ENCODE measurements around the gene KLHL21.
"Not testable (repeated sequence)": the region's sequence is repeated elsewhere in the genome, so short reads cannot be mapped to it uniquely, and the experiment has no call there.

The KLHL21 gene

DNA sequence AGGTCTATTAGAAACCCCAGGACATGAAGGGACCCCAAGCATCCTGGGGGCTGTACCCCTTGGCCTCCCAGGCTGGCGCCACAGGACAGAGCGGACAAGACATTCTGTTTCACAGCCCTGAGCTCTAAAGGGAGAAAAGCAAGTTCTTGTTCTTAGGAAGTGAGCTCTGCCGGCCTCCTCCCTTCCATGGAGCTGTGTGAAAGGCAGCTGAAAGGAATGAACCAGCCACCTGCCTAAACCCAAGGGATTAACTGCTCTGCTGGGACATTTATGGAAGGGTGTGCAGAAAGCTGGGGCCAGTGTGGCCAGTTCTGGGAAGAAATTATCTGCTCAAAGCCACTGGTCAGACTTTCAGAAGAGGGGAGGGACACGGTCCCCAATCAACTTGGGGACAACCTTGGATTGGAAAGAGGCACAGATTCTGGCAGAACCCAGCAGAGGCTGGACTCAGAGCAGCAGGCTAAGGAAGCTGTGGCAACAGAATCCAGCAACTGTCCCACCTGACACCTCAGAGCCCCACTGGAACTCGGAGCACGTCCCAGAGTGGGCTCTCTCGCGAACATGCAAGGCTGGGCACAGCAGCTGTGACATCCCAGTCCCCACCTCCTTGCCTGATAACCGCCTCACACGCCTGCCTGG lies 2.1 kb downstream of the KLHL21 start:
- H3K4me3 ChIP-seq = peak overlapping the region; percentile 77
- H3K4me2 ChIP-seq = peak overlapping the region; percentile 91
- H3K27me3 ChIP-seq = no peaks in the 10 kb centered on the region
- peaks cover 39% of the 10 kb centered on the region for H3K36me3 ChIP-seq
- H3K27ac ChIP-seq = peak overlapping the region; percentile 82
- peak overlapping the region; percentile 84 for H3K9ac ChIP-seq
- H3K4me1 ChIP-seq = peaks cover 43% of the 10 kb centered on the region
- no peaks in the 10 kb centered on the region for H3K9me3 ChIP-seq
- H4K20me1 ChIP-seq = peaks cover 67% of the 10 kb centered on the region
- no peak for TF ChIP-seq Cebpa-rat (IDR thresholded peaks at IDR 0.05)

DNA sequence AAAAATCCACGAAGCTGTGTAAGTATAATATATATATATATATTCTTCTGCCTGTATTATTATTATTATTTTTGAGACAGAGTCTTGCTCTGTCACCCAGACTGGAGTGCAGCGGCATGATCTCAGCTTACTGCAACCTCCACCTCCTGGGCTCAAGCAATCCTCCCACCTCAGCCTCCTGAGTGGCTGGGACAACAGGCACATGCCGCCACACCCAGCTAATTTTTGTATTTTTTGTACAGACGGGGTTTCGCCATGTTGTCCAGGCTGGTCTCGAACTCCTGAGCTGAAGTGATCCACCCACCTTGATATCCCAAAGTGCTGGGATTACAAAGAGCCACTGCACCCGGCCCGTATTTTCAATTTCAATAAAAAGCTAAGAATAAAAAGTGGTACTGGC lies 2.7 kb downstream of the KLHL21 start:
- peaks cover 43% of the 10 kb centered on the region for H3K4me1 ChIP-seq
- H3K36me3 ChIP-seq = peaks cover 44% of the 10 kb centered on the region
- peaks cover 72% of the 10 kb centered on the region for H4K20me1 ChIP-seq
- not testable (repeated sequence) for H3K27me3 ChIP-seq, H3K9me3 ChIP-seq, H3K27ac ChIP-seq
- peak overlapping the region; percentile 77 for H3K4me3 ChIP-seq
- H3K4me2 ChIP-seq = peak overlapping the region; percentile 91
- H3K9ac ChIP-seq = peak overlapping the region; percentile 84

DNA sequence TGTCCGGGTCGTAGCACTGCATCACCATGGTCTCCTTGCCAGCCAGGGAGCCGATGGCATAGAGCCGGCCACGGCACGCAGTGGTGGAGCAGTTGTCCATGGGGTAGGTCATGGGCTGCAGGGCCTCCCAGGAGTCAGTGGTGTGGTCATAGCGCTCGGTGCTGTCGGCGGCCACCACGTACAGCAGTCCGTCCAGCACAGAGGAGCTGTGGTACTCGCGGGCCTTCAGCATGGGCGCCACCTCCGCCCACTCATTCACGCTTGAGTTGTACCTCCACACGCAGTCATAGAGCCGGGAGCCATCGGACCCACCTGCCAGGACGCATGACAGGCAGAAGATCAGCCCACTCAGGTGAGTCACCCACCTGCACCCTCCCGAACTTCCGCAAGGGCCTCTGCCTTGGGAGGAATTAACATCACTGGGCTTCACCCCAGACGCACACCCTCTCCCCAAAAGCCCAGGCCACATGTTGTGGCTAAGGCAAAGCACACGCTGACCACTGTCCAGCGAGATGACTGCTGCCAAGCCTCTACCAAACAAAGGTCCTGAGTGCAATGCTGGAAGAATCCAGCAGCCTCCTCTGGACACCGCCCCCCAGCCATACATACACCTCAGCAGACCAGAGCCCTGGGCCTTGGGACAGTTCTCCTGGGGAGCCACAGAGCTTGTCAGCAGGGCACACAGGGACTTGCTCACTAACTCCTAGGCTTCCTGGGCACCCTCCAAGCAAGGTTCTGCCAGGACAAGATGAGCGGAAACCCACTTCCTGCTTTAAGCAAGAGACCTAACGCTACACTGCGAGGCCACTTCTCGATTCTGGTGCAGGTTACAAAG lies 3.3 kb downstream of the KLHL21 start:
- H3K9me3 ChIP-seq = no peaks in the 10 kb centered on the region
- H3K4me3 ChIP-seq = peak overlapping the region; percentile 77
- H3K36me3 ChIP-seq = peaks cover 50% of the 10 kb centered on the region
- H3K4me2 ChIP-seq = peak overlapping the region; percentile 91
- peak overlapping the region; percentile 41 for H3K27ac ChIP-seq
- peaks cover 43% of the 10 kb centered on the region for H3K4me1 ChIP-seq
- peaks cover 78% of the 10 kb centered on the region for H4K20me1 ChIP-seq
- no peak for TF ChIP-seq Cebpa-rat (IDR thresholded peaks at IDR 0.05)
- no peaks in the 10 kb centered on the region for H3K27me3 ChIP-seq
- peak overlapping the region; percentile 84 for H3K9ac ChIP-seq

DNA sequence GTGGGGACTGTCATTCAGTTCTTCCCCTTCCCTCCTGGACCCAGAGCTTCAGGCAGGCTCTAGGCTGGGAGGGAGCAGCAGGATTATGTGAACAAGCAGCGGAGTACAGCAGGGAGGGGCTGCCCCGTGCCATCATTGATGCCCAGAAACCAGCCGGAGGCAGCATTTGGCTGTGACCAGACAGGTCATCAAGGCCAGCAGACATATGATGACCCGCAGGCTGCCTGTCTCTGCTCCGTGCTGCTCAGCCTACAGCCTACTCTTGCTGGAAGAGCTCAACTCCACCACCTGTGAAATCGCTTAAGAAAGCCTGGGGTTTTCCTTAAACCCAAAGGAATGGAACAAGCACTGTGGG lies 4.9 kb downstream of the KLHL21 start:
- peaks cover 94% of the 10 kb centered on the region for H4K20me1 ChIP-seq
- no peak overlapping the region for H3K4me3 ChIP-seq
- TF ChIP-seq Cebpa-rat (IDR thresholded peaks at IDR 0.05) = no peak

DNA sequence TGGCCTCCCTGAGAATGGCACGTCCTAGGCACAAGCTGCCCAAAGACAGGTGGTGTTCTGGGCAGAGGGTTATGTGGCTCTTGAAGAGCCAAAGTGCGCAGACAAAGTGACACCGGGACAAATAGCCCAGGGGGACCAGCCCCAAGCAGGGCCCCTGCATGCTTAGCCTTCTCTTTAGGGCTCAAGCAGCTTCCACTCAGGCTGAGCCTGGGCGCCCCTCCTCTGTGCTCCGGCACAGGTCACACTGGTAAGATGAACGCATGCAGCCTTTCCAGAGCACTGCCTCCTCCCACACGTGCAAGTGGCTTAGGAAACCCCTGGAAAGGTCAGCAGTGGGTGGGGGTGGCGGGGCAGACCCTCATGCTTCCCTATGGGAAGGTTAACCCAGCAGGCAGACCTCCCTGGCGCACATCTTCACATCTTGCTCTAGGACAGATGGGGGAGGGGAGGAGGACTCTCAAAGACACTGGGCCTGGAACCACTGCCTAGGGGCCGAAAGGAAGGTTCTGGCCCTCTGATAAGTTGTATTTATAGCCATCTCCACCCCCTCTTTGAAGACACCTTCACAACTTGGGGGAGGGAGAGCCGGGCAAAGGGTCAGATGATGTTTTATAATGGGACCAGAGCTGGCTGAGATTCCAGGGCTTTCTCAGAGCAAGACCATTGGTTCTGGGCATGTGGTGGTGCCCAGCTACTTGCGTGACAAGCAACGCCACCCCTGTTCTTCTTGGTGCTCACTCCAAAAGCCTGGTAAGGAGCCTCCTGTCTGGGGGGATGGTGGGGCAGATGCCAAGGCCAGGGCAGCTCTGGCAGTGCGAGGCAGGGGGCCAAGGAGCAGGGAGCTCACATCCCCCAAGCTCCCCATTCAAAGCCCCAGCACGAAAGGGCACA lies 5.5 kb downstream of the KLHL21 start:
- Histone ChIP-seq H3K27ac (no peak overlapping the region), H4K20me1 (peaks cover 100% of the 10 kb centered on the region), H3K9me3 (no peaks in the 10 kb centered on the region), H3K9ac (0 out of 2 replicates have a peak overlapping the region, but pooled peaks have one; percentile 15), H3K4me3 (no peak overlapping the region), H3K36me3 (peaks cover 73% of the 10 kb centered on the region), H3K4me2 (no peak overlapping the region), H3K27me3 (no peaks in the 10 kb centered on the region), H3K4me1 (peaks cover 44% of the 10 kb centered on the region)
- no peak for TF ChIP-seq Cebpa-rat (IDR thresholded peaks at IDR 0.05)

More for the DNA sequence above, 4.9 kb downstream of the KLHL21 start:
- Histone ChIP-seq H3K9me3 (no peaks in the 10 kb centered on the region), H3K4me1 (peaks cover 37% of the 10 kb centered on the region), H3K27me3 (no peaks in the 10 kb centered on the region), H3K36me3 (peaks cover 66% of the 10 kb centered on the region), H3K27ac (no peak overlapping the region), H3K4me2 (no peak overlapping the region), H3K9ac (0 out of 2 replicates have a peak overlapping the region, but pooled peaks have one; percentile 15)

DNA sequence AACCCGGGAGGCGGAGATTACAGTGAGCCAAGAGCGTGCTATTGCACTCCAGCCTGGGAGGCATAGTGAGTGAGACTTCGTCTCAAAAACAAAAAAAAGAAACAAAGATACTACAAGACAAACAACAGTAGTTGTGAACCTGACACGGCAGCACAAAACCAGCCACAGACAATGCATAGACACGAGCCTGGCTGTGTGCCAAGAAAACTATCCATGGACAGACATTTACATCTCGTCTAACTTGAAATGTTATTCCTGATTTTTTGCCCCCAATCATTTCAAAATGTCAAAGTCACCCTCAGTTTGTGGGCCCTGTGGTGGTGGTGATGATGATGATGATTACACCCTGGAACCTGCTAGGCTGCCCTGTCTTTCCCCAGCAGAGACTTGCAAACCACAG lies 6.3 kb downstream of the KLHL21 start:
- no peak overlapping the region for H3K4me2 ChIP-seq
- no peaks in the 10 kb centered on the region for H3K9me3 ChIP-seq
- TF ChIP-seq Cebpa-rat (IDR thresholded peaks at IDR 0.05) = no peak
- peaks cover 52% of the 10 kb centered on the region for H3K4me1 ChIP-seq
- H3K27me3 ChIP-seq = no peaks in the 10 kb centered on the region
- 0 out of 2 replicates have a peak overlapping the region, but pooled peaks have one; percentile 15 for H3K9ac ChIP-seq
- H3K4me3 ChIP-seq = no peak overlapping the region
- H3K36me3 ChIP-seq = peaks cover 80% of the 10 kb centered on the region
- H3K27ac ChIP-seq = no peak overlapping the region
- peaks cover 100% of the 10 kb centered on the region for H4K20me1 ChIP-seq

DNA sequence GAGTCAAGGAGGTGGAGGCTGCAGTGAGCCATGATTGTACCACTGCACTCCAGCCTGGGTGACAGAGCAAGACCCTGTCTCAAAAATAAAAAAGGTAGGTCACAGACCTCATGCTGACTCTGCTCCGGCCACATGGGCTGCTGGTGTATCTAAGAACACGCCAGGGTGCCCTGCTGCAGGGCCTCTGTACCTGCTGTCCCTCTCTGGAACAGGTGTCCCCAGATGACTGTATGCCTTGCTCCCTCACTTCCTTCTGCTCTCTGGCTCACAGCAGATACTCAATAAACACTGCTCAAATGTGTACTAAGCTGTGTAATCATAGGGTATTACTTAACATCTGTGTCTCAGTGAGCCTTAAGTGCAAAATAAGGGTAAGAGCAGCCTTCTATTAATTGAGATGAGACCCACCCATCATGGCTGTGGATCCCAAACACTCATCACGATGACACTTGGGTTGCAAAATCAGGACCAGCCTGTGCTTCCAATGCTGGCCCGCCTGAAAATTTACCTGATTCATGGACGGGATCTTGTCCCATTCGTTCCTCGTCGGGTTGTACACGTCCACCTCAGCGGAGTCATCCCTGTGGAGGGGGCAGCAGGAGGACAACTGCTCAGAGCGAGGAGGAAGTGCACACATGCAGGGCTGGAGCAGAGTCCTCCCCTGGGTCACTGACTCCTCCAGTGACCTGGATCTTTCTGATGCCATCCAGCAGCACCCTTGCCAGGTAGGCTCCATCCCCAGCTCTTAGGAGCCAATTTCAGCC lies 7.5 kb downstream of the KLHL21 start:
- Histone ChIP-seq H3K4me3 (no peak overlapping the region), H3K4me1 (peaks cover 56% of the 10 kb centered on the region), H3K27me3 (no peaks in the 10 kb centered on the region), H3K27ac (no peak overlapping the region), H3K36me3 (peaks cover 85% of the 10 kb centered on the region), H4K20me1 (peaks cover 100% of the 10 kb centered on the region), H3K9me3 (no peaks in the 10 kb centered on the region), H3K9ac (no peak overlapping the region), H3K4me2 (no peak overlapping the region)
- TF ChIP-seq Cebpa-rat (IDR thresholded peaks at IDR 0.05) = no peak

DNA sequence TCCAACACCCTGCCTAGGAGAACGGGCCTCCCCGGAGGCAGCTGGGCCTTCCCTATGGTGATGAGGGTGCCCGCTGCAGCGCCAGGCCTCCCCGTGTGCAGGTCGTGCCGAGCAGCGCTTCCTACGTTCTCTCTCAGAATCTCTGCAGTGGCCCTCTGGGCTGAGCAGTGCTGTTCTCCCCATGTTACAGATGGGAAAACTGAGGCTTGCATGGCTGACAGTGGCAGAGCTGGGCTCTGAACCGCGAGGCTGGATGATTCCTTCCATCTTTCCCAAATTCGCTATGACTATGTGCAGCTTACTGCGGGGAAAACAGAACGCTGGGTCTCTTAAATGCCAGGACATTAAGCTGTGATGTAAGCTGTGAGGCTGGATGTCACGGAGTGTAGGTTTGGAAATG lies 8.9 kb downstream of the KLHL21 start:
- H4K20me1 ChIP-seq = peaks cover 100% of the 10 kb centered on the region
- H3K36me3 ChIP-seq = peaks cover 92% of the 10 kb centered on the region

More for the DNA sequence above, 8.9 kb downstream of the KLHL21 start:
- Histone ChIP-seq H3K9me3 (no peaks in the 10 kb centered on the region), H3K4me2 (no peak overlapping the region), H3K27me3 (no peaks in the 10 kb centered on the region), H3K4me1 (peaks cover 56% of the 10 kb centered on the region), H3K27ac (no peak overlapping the region), H3K9ac (no peak overlapping the region), H3K4me3 (no peak overlapping the region)
- no peak for TF ChIP-seq Cebpa-rat (IDR thresholded peaks at IDR 0.05)

Measured in BLaER1 (cell line).